ENCODE data around the gene ARMC7. TPM values are rescaled to one million over a fixed set of nuclear protein-coding genes. Genes with fewer than 3 reads are reported as not detected.

The ARMC7 gene
- total and polyA plus RNA-seq, 2 of the 13 experiments (the other 11 are each of a cell fraction or from before 2014, with no cell fraction given) = 3.9 to 4.2 TPM

DNA sequence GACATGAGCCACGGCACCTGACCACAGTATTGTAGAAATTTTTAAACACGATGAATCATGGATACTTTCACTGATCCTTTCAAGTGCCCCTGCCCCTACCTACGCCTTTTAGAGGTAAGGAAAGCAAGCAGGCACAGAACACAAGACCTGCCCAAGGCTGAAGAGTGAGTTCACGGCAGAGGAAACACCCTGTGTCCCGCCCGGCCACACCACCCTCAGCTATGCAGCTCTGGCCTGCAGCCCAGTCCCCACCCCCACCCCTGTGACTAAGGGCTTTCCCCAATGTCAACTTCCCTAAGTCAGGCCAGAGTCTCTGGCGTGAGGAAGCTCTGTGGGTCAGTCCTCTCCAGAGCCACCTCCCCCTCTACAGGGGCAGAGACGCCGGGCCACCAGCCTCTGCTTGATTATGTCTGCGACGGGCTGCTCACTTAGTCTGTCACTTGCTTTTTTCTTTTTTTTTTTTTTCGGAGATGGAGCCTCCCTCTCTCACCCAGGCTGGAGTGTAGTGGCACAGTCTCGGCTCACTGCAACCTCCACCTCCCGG is 13.6 kb upstream of the ARMC7 start (continued):
- no peak for TF ChIP-seq NFATC3 (CRISPR knock-in tag; IDR thresholded peaks at IDR 0.05)
- no peak for TF ChIP-seq ZNF235 (CRISPR knock-in tag; IDR thresholded peaks at IDR 0.05; ENCODE audit: borderline replicate concordance)
- TF ChIP-seq ZNF530 (CRISPR knock-in tag; IDR thresholded peaks at IDR 0.05; ENCODE audit: low read depth) = no peak
- TF ChIP-seq, protein P1, sequence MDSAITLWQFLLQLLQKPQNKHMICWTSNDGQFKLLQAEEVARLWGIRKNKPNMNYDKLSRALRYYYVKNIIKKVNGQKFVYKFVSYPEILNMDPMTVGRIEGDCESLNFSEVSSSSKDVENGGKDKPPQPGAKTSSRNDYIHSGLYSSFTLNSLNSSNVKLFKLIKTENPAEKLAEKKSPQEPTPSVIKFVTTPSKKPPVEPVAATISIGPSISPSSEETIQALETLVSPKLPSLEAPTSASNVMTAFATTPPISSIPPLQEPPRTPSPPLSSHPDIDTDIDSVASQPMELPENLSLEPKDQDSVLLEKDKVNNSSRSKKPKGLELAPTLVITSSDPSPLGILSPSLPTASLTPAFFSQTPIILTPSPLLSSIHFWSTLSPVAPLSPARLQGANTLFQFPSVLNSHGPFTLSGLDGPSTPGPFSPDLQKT (CRISPR knock-in tag; IDR thresholded peaks at IDR 0.05; ENCODE audit: borderline replicate concordance) = no peak
- TF ChIP-seq ZNF441 (CRISPR knock-in tag; IDR thresholded peaks at IDR 0.05; ENCODE audit: borderline replicate concordance) = no peak
- TF ChIP-seq, protein P2, sequence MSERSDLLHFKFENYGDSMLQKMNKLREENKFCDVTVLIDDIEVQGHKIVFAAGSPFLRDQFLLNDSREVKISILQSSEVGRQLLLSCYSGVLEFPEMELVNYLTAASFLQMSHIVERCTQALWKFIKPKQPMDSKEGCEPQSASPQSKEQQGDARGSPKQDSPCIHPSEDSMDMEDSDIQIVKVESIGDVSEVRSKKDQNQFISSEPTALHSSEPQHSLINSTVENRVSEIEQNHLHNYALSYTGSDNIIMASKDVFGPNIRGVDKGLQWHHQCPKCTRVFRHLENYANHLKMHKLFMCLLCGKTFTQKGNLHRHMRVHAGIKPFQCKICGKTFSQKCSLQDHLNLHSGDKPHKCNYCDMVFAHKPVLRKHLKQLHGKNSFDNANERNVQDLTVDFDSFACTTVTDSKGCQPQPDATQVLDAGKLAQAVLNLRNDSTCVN (CRISPR knock-in tag; IDR thresholded peaks at IDR 0.05; ENCODE audit: borderline replicate concordance) = peak; percentile 60; the same call in 1 of the 2 replicates
- TF ChIP-seq SMYD3 (CRISPR knock-in tag; IDR thresholded peaks at IDR 0.05) = no peak
- TF ChIP-seq, protein P3, sequence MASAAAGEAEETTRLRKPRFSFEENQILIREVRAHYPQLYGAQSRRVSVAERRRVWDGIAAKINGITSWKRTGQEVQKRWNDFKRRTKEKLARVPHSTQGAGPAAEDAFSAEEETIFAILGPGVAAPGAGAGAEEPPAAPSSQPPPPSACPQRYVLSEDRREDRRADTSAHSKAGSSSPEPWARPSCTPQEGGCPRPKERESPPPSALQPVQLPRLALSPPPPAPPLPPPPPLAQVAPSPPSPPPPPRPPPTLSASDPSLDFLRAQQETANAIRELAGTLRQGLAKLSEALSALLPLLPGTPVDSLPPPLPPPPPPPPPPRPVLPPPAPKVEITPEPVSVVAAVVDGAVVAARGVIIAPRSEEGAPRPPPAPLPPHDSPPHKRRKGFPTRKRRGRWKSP (CRISPR knock-in tag; IDR thresholded peaks at IDR 0.05) = no peak
- no peak for TF ChIP-seq TSC22D2 (CRISPR knock-in tag; IDR thresholded peaks at IDR 0.05; ENCODE audit: borderline replicate concordance)
- TF ChIP-seq MYC (CRISPR knock-in tag; IDR thresholded peaks at IDR 0.05; ENCODE audit: borderline replicate concordance) = peak; percentile 63; the same call in 1 of the 2 replicates
- TF ChIP-seq PCBP1 (IDR thresholded peaks at IDR 0.05; ENCODE audit: borderline replicate concordance, low read depth, low read length) = no peak
- TF ChIP-seq, protein P4, sequence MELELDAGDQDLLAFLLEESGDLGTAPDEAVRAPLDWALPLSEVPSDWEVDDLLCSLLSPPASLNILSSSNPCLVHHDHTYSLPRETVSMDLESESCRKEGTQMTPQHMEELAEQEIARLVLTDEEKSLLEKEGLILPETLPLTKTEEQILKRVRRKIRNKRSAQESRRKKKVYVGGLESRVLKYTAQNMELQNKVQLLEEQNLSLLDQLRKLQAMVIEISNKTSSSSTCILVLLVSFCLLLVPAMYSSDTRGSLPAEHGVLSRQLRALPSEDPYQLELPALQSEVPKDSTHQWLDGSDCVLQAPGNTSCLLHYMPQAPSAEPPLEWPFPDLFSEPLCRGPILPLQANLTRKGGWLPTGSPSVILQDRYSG (CRISPR knock-in tag; IDR thresholded peaks at IDR 0.05) = no peak
- TF ChIP-seq, protein P5, sequence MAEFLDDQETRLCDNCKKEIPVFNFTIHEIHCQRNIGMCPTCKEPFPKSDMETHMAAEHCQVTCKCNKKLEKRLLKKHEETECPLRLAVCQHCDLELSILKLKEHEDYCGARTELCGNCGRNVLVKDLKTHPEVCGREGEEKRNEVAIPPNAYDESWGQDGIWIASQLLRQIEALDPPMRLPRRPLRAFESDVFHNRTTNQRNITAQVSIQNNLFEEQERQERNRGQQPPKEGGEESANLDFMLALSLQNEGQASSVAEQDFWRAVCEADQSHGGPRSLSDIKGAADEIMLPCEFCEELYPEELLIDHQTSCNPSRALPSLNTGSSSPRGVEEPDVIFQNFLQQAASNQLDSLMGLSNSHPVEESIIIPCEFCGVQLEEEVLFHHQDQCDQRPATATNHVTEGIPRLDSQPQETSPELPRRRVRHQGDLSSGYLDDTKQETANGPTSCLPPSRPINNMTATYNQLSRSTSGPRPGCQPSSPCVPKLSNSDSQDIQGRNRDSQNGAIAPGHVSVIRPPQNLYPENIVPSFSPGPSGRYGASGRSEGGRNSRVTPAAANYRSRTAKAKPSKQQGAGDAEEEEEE (CRISPR knock-in tag; IDR thresholded peaks at IDR 0.05; ENCODE audit: borderline replicate concordance) = no peak
- TF ChIP-seq CAMTA2 (CRISPR knock-in tag; IDR thresholded peaks at IDR 0.05; ENCODE audit: borderline replicate concordance) = no peak
- TF ChIP-seq DNMT3B (CRISPR knock-in tag; conservative IDR thresholded peaks at IDR 0.05) = 0 out of 2 replicates have a peak, but pooled peaks have one; percentile 22
- TF ChIP-seq, protein P6, sequence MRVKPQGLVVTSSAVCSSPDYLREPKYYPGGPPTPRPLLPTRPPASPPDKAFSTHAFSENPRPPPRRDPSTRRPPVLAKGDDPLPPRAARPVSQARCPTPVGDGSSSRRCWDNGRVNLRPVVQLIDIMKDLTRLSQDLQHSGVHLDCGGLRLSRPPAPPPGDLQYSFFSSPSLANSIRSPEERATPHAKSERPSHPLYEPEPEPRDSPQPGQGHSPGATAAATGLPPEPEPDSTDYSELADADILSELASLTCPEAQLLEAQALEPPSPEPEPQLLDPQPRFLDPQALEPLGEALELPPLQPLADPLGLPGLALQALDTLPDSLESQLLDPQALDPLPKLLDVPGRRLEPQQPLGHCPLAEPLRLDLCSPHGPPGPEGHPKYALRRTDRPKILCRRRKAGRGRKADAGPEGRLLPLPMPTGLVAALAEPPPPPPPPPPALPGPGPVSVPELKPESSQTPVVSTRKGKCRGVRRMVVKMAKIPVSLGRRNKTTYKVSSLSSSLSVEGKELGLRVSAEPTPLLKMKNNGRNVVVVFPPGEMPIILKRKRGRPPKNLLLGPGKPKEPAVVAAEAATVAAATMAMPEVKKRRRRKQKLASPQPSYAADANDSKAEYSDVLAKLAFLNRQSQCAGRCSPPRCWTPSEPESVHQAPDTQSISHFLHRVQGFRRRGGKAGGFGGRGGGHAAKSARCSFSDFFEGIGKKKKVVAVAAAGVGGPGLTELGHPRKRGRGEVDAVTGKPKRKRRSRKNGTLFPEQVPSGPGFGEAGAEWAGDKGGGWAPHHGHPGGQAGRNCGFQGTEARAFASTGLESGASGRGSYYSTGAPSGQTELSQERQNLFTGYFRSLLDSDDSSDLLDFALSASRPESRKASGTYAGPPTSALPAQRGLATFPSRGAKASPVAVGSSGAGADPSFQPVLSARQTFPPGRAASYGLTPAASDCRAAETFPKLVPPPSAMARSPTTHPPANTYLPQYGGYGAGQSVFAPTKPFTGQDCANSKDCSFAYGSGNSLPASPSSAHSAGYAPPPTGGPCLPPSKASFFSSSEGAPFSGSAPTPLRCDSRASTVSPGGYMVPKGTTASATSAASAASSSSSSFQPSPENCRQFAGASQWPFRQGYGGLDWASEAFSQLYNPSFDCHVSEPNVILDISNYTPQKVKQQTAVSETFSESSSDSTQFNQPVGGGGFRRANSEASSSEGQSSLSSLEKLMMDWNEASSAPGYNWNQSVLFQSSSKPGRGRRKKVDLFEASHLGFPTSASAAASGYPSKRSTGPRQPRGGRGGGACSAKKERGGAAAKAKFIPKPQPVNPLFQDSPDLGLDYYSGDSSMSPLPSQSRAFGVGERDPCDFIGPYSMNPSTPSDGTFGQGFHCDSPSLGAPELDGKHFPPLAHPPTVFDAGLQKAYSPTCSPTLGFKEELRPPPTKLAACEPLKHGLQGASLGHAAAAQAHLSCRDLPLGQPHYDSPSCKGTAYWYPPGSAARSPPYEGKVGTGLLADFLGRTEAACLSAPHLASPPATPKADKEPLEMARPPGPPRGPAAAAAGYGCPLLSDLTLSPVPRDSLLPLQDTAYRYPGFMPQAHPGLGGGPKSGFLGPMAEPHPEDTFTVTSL (CRISPR knock-in tag; IDR thresholded peaks at IDR 0.05; ENCODE audit: borderline replicate concordance) = no peak
- 0 out of 2 replicates have a peak, but pooled peaks have one; percentile 22 for TF ChIP-seq PHF21A (CRISPR knock-in tag; IDR thresholded peaks at IDR 0.05)
